ENCODE results near the gene ERAL1.

The ERAL1 gene

GRCh38 chr17:28858801-28859355, 4.1 kb downstream of the ERAL1 start:
- Mint-ChIP-seq H3K9me3 (no peaks in the 10 kb centered on the region), H3K36me3 (ENCODE audit: insufficient read depth) (peaks cover 26% of the 10 kb centered on the region), H3K27me3 (no peaks in the 10 kb centered on the region), H3K4me1 (peaks cover 16% of the 10 kb centered on the region), H3K27ac (ENCODE audit: low read depth) (no peak overlapping the region), H3K4me3 (no peak overlapping the region)
- DNase-seq (ENCODE audit: low spot score in 2 of 2): no peak
- no peak for ATAC-seq (replicated peaks; ENCODE audit: extremely low read depth, poor library complexity, severe bottlenecking)

- no peak for ATAC-seq (replicated peaks; ENCODE audit: extremely low read depth, poor library complexity, severe bottlenecking)
- H3K27me3 Mint-ChIP-seq: no peaks in the 10 kb centered on the region
- no peak overlapping the region for H3K27ac Mint-ChIP-seq (ENCODE audit: low read depth)
- H3K9me3 Mint-ChIP-seq: no peaks in the 10 kb centered on the region
- H3K4me3 Mint-ChIP-seq: no peak overlapping the region
- no peak for DNase-seq (ENCODE audit: low spot score in 2 of 2)
- H3K4me1 Mint-ChIP-seq: peaks cover 6% of the 10 kb centered on the region
- H3K36me3 Mint-ChIP-seq (ENCODE audit: insufficient read depth): peaks cover 22% of the 10 kb centered on the region
Measured at GRCh38 chr17:28860363-28860808, 5.6 kb downstream of the ERAL1 start.

- no peak for ATAC-seq (replicated peaks; ENCODE audit: extremely low read depth, poor library complexity, severe bottlenecking)
- Mint-ChIP-seq H3K4me1 (peaks cover 5% of the 10 kb centered on the region), H3K27me3 (no peaks in the 10 kb centered on the region), H3K27ac (ENCODE audit: low read depth) (no peak overlapping the region), H3K4me3 (no peak overlapping the region), H3K9me3 (no peaks in the 10 kb centered on the region), H3K36me3 (ENCODE audit: insufficient read depth) (peaks cover 22% of the 10 kb centered on the region)
- no peak for DNase-seq (ENCODE audit: low spot score in 2 of 2)
Measured at GRCh38 chr17:28861393-28862203, 6.8 kb downstream of the ERAL1 start.

GRCh38 chr17:28862561-28862960, 7.7 kb downstream of the ERAL1 start:
- Mint-ChIP-seq H3K36me3 (ENCODE audit: insufficient read depth) (peaks cover 22% of the 10 kb centered on the region), H3K27me3 (no peaks in the 10 kb centered on the region), H3K4me1 (peaks cover 5% of the 10 kb centered on the region), H3K9me3 (no peaks in the 10 kb centered on the region), H3K4me3 (no peak overlapping the region), H3K27ac (ENCODE audit: low read depth) (no peak overlapping the region)
- no peak for DNase-seq (ENCODE audit: low spot score in 2 of 2)
- no peak for ATAC-seq (replicated peaks; ENCODE audit: extremely low read depth, poor library complexity, severe bottlenecking)

- Mint-ChIP-seq H3K9me3 (no peaks in the 10 kb centered on the region), H3K27me3 (no peaks in the 10 kb centered on the region), H3K4me3 (no peak overlapping the region), H3K27ac (ENCODE audit: low read depth) (no peak overlapping the region), H3K4me1 (peaks cover 5% of the 10 kb centered on the region), H3K36me3 (ENCODE audit: insufficient read depth) (peaks cover 15% of the 10 kb centered on the region)
- DNase-seq (ENCODE audit: low spot score in 2 of 2) (no peak), ATAC-seq (replicated peaks; ENCODE audit: extremely low read depth, poor library complexity, severe bottlenecking) (no peak)
Measured at GRCh38 chr17:28863953-28864352, 9.1 kb downstream of the ERAL1 start.

GRCh38 chr17:28864991-28865849, 10.4 kb downstream of the ERAL1 start:
- H3K27ac Mint-ChIP-seq (ENCODE audit: low read depth): no peak overlapping the region
- no peak overlapping the region for H3K4me3 Mint-ChIP-seq
- no peak for ATAC-seq (replicated peaks; ENCODE audit: extremely low read depth, poor library complexity, severe bottlenecking)
- no peaks in the 10 kb centered on the region for H3K27me3 Mint-ChIP-seq
- DNase-seq (ENCODE audit: low spot score in 2 of 2): no peak
- H3K4me1 Mint-ChIP-seq: peaks cover 5% of the 10 kb centered on the region
- peaks cover 6% of the 10 kb centered on the region for H3K36me3 Mint-ChIP-seq (ENCODE audit: insufficient read depth)
- no peaks in the 10 kb centered on the region for H3K9me3 Mint-ChIP-seq

- H3K9me3 Mint-ChIP-seq: no peaks in the 10 kb centered on the region
- no peaks in the 10 kb centered on the region for H3K27me3 Mint-ChIP-seq
- DNase-seq (ENCODE audit: low spot score in 2 of 2) (no peak), ATAC-seq (replicated peaks; ENCODE audit: extremely low read depth, poor library complexity, severe bottlenecking) (no peak)
- peaks cover 4% of the 10 kb centered on the region for H3K36me3 Mint-ChIP-seq (ENCODE audit: insufficient read depth)
- H3K4me1 Mint-ChIP-seq: peaks cover 9% of the 10 kb centered on the region
- H3K4me3 Mint-ChIP-seq: no peak overlapping the region
- no peak overlapping the region for H3K27ac Mint-ChIP-seq (ENCODE audit: low read depth)
Measured at GRCh38 chr17:28865946-28866752, 11.3 kb downstream of the ERAL1 start.

- Mint-ChIP-seq H3K4me1 (peaks cover 11% of the 10 kb centered on the region), H3K4me3 (no peak overlapping the region), H3K27ac (ENCODE audit: low read depth) (no peak overlapping the region), H3K36me3 (ENCODE audit: insufficient read depth) (no peaks in the 10 kb centered on the region), H3K9me3 (no peaks in the 10 kb centered on the region), H3K27me3 (no peaks in the 10 kb centered on the region)
- no peak for DNase-seq (ENCODE audit: low spot score in 2 of 2)
- no peak for ATAC-seq (replicated peaks; ENCODE audit: extremely low read depth, poor library complexity, severe bottlenecking)
Measured at GRCh38 chr17:28867276-28867675, 12.5 kb downstream of the ERAL1 start.

GRCh38 chr17:28871056-28871579, 16.3 kb downstream of the ERAL1 start:
- DNase-seq (ENCODE audit: low spot score in 2 of 2): peak in 1 of 2 donors; percentile 15
- peak; percentile 99 for ATAC-seq (replicated peaks; ENCODE audit: extremely low read depth, poor library complexity, severe bottlenecking)
- peaks cover 18% of the 10 kb centered on the region for H3K4me1 Mint-ChIP-seq
- no peaks in the 10 kb centered on the region for H3K9me3 Mint-ChIP-seq
- H3K27me3 Mint-ChIP-seq: no peaks in the 10 kb centered on the region
- H3K4me3 Mint-ChIP-seq: peak overlapping the region; percentile 11
- H3K36me3 Mint-ChIP-seq (ENCODE audit: insufficient read depth): no peaks in the 10 kb centered on the region
- H3K27ac Mint-ChIP-seq (ENCODE audit: low read depth): peak overlapping the region; percentile 78

GRCh38 chr17:28873839-28874238, 19.0 kb downstream of the ERAL1 start:
- DNase-seq (ENCODE audit: low spot score in 2 of 2): no peak
- peaks cover 5% of the 10 kb centered on the region for H3K36me3 Mint-ChIP-seq (ENCODE audit: insufficient read depth)
- no peak overlapping the region for H3K27ac Mint-ChIP-seq (ENCODE audit: low read depth)
- no peak for ATAC-seq (replicated peaks; ENCODE audit: extremely low read depth, poor library complexity, severe bottlenecking)
- H3K4me3 Mint-ChIP-seq: no peak overlapping the region
- H3K4me1 Mint-ChIP-seq: peaks cover 22% of the 10 kb centered on the region
- no peaks in the 10 kb centered on the region for H3K27me3 Mint-ChIP-seq
- H3K9me3 Mint-ChIP-seq: no peaks in the 10 kb centered on the region

- ATAC-seq (replicated peaks; ENCODE audit: extremely low read depth, poor library complexity, severe bottlenecking): no peak
- H3K27me3 Mint-ChIP-seq: no peaks in the 10 kb centered on the region
- H3K9me3 Mint-ChIP-seq: no peaks in the 10 kb centered on the region
Measured at GRCh38 chr17:28874750-28875149, 19.9 kb downstream of the ERAL1 start.

More at GRCh38 chr17:28874750-28875149, 19.9 kb downstream of the ERAL1 start:
- Mint-ChIP-seq H3K4me1 (peaks cover 22% of the 10 kb centered on the region), H3K27ac (ENCODE audit: low read depth) (no peak overlapping the region), H3K4me3 (no peak overlapping the region), H3K36me3 (ENCODE audit: insufficient read depth) (peaks cover 8% of the 10 kb centered on the region)
- DNase-seq (ENCODE audit: low spot score in 2 of 2): no peak

All from central memory CD8-positive, alpha-beta T cell (primary cell).